ENCODE measurements around the gene LCE2D.

LCE2D gene

GRCh38 chr1:152697701-152698600 lies 34.8 kb downstream of the LCE2D start, which contains the start of gene LCE2A:
TSS of gene LCE2A (plus strand) at chr1:152698345. CDS start at chr1:152698902, 557 bp downstream.
- DNase-seq = no peak

GRCh38 chr1:152699746-152700145 lies 36.6 kb downstream of the LCE2D start:
- no peak for DNase-seq

- no peak for DNase-seq
Measured at GRCh38 chr1:152707860-152708259, 44.7 kb downstream of the LCE2D start, which contains the start of gene LCE4A. TSS of gene LCE4A (plus strand) at chr1:152708160. CDS start at chr1:152709076, 916 bp downstream.
